ENCODE data around the gene CHST6.

GRCh38 chr16:75534560-75535205 lies 39.4 kb upstream of the CHST6 start:
- TF ChIP-seq REST (IDR thresholded peaks at IDR 0.05; ENCODE audit: insufficient read depth in 1 of 2, low read depth in 2 of 2, low read length in 2 of 2) (no peak), POLR2AphosphoS5 (IDR thresholded peaks at IDR 0.05; ENCODE audit: low read depth, low read length) (no peak), SIN3A (IDR thresholded peaks at IDR 0.05; ENCODE audit: borderline replicate concordance, insufficient read depth, low read length) (no peak)

All from PFSK-1 (cell line).